ENCODE measurements around the gene GANC. TPM values are rescaled to one million over a fixed set of nuclear protein-coding genes. Genes with fewer than 3 reads are reported as not detected.

The GANC gene
- total RNA-seq, 1 experiment from 2014 or later, result 15.8 TPM

- H3K9me3 Mint-ChIP-seq, result no peaks in the 10 kb centered on the region
- no peak within 1 kb of the TSS for H3K4me2 ChIP-seq (ENCODE audit: insufficient read depth, insufficient read length, low read length)
- H2BK5ac ChIP-seq (ENCODE audit: insufficient read length, low read length), result no peak within 1 kb of the TSS
- no peak within 1 kb of the TSS for H2BK120ac ChIP-seq (ENCODE audit: low read depth, low read length, poor library complexity, severe bottlenecking)
- no peak for DNase-seq
- no peaks in the 10 kb centered on the region for H3K36me3 Mint-ChIP-seq (ENCODE audit: insufficient read depth in 1 of 3, low read depth in 3 of 3)
- H3T11ph ChIP-seq (ENCODE audit: low read length), result no peak within 1 kb of the TSS
- no peak within 1 kb of the TSS for H3K23ac ChIP-seq (ENCODE audit: insufficient read length, low read depth, low read length)
- no peak within 1 kb of the TSS for H2AFZ ChIP-seq (ENCODE audit: low read length)
- no peak for TF ChIP-seq CTCF (conservative IDR thresholded peaks at IDR 0.05)
- no peaks in the 10 kb centered on the region for H3K9me3 ChIP-seq (ENCODE audit: control insufficient read depth, low read depth, low read length)
- H3K27ac Mint-ChIP-seq, result no peak within 1 kb of the TSS
- peaks cover 11% of the 10 kb centered on the region; the same call in 1 of the 2 replicates for H3K4me1 ChIP-seq (ENCODE audit: insufficient read depth, low read length)
- no peak within 1 kb of the TSS for H4K91ac ChIP-seq (ENCODE audit: insufficient read length, low read depth, low read length)
- H3K23me2 ChIP-seq (ENCODE audit: insufficient read length, low read depth, low read length, poor library complexity, severe bottlenecking), result no peaks in the 10 kb centered on the region
- H3K79me2 ChIP-seq (ENCODE audit: insufficient read depth, low read length), result no peaks in the 10 kb centered on the region
- H3K27me3 ChIP-seq (ENCODE audit: insufficient read depth, low read length), result no peaks in the 10 kb centered on the region
- H3K18ac ChIP-seq (ENCODE audit: insufficient read length, low read depth, low read length), result no peak within 1 kb of the TSS
- H3K14ac ChIP-seq (ENCODE audit: insufficient read depth, low read length), result no peak within 1 kb of the TSS
- no peaks in the 10 kb centered on the region; the same call in none of the 2 replicates for H3K27me3 Mint-ChIP-seq (ENCODE audit: low read depth)
- H3K56ac ChIP-seq (ENCODE audit: insufficient read length, low read depth, low read length), result no peak within 1 kb of the TSS
- H2BK20ac ChIP-seq (ENCODE audit: low read depth, low read length, poor library complexity, severe bottlenecking), result no peak within 1 kb of the TSS
- H2AK5ac ChIP-seq (ENCODE audit: insufficient read length, low read length), result no peak within 1 kb of the TSS
- no peaks in the 10 kb centered on the region for H3K79me1 ChIP-seq (ENCODE audit: insufficient read depth, low read depth, low read length, poor library complexity, severe bottlenecking)
- no peak within 1 kb of the TSS for H3K27ac ChIP-seq (ENCODE audit: insufficient read length, low read depth, low read length)
- no CpG with 5 or more reads among the region's 1 CpG for WGBS (ENCODE audit: extremely low coverage, insufficient read length, low lambda C conversion rate)
- H3K4ac ChIP-seq (ENCODE audit: low read depth, low read length), result no peak within 1 kb of the TSS
- H3K4me1 Mint-ChIP-seq, result peaks cover 16 to 22% of the 10 kb centered on the region in 2 experiments
- no peak within 1 kb of the TSS for H3K4me3 Mint-ChIP-seq
- no peak within 1 kb of the TSS for H4K8ac ChIP-seq (replicated peaks; ENCODE audit: insufficient read length, low read depth, low read length)
- no peak within 1 kb of the TSS for H3K9ac ChIP-seq (ENCODE audit: extremely low read depth, insufficient read length, low read length)
- no peak within 1 kb of the TSS for H4K5ac ChIP-seq (ENCODE audit: insufficient read length, low read depth, low read length)
- H2BK15ac ChIP-seq (ENCODE audit: low read depth, low read length), result no peak within 1 kb of the TSS
- H4K20me1 ChIP-seq (ENCODE audit: control insufficient read depth, insufficient read depth, insufficient read length), result no peaks in the 10 kb centered on the region
- no peak within 1 kb of the TSS for H2BK12ac ChIP-seq (ENCODE audit: insufficient read length, low read depth, low read length)
These were observed 86.2 kb downstream of the GANC start, which contains the start of gene CAPN3 for GRCh38 chr15:42359249-42359648. Gene CAPN3, plus strand, starts transcription at chr15:42359501. Its CDS starts 305 bp downstream, at chr15:42359806.
